ENCODE data around the gene KIF16B. TPM values are rescaled to one million over a fixed set of nuclear protein-coding genes. Genes with fewer than 3 reads are reported as not detected.

The KIF16B gene
- total RNA-seq, 1 donor from 2014 or later = 9.4 TPM

DNA sequence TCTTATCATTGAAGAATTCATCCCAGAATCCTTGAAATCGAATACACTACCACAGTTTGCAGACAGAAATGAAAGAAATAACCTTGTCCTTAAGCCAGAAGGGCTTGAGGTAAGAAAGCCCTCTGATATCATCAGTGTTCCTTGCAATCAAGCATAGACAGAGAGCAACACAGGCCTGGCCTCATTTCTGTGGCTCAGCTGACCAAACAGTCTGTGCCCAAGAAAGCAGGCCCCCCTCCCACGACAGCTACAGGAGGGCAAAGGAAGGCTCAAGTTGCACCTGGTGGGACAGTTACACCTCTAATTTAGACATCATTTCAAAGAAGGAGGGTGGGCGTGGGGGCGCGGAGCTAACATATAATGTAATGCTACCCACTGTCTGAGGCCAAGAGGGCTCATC lies 21.6 kb downstream of the KIF16B start:
- no peak overlapping the region for H3K27ac Mint-ChIP-seq (ENCODE audit: unreplicated experiment)

DNA sequence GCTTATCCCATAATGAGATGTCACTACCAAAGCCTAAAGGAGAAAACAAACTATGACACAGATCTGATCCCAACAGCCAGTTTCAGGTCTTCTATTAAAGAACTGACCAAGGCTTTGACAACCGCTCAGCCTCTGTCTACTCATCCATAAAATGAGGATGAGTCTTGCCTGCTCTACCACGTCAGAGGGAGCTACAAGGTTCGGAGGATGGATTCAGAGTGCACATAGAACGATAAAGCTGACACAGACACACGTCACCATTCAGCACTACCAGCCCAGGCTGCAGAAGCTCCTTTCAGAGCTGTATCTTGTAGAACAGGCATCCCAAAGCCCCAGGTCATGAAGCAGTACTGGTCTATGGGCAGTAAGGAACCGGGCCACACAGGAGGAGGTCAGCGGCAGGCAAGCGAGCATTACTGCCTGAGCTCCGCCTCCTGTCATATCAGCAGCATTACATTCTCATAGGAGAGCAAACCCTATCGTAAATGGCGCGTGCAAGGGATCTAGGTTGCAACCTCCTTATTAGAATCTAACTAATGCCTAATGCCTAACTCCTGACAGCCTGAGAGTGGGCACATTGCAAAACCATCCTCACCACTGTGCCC lies 25.1 kb downstream of the KIF16B start:
- Mint-ChIP-seq H3K4me1 (peaks cover 4% of the 10 kb centered on the region), H3K4me3 (no peak overlapping the region), H3K36me3 (ENCODE audit: low read depth) (peaks cover 5% of the 10 kb centered on the region), H3K9me3 (no peaks in the 10 kb centered on the region), H3K27ac (ENCODE audit: unreplicated experiment) (no peak overlapping the region), H3K27me3 (ENCODE audit: low read depth) (no peaks in the 10 kb centered on the region)
- no peak for DNase-seq (ENCODE audit: low read depth, low spot score)
- TF ChIP-seq, protein P1, sequence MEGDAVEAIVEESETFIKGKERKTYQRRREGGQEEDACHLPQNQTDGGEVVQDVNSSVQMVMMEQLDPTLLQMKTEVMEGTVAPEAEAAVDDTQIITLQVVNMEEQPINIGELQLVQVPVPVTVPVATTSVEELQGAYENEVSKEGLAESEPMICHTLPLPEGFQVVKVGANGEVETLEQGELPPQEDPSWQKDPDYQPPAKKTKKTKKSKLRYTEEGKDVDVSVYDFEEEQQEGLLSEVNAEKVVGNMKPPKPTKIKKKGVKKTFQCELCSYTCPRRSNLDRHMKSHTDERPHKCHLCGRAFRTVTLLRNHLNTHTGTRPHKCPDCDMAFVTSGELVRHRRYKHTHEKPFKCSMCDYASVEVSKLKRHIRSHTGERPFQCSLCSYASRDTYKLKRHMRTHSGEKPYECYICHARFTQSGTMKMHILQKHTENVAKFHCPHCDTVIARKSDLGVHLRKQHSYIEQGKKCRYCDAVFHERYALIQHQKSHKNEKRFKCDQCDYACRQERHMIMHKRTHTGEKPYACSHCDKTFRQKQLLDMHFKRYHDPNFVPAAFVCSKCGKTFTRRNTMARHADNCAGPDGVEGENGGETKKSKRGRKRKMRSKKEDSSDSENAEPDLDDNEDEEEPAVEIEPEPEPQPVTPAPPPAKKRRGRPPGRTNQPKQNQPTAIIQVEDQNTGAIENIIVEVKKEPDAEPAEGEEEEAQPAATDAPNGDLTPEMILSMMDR (conservative IDR thresholded peaks at IDR 0.05) = no peak

More for the DNA sequence above, 21.6 kb downstream of the KIF16B start:
- Mint-ChIP-seq H3K4me1 (peaks cover 9% of the 10 kb centered on the region), H3K9me3 (peaks cover 4% of the 10 kb centered on the region), H3K4me3 (no peak overlapping the region), H3K27me3 (ENCODE audit: low read depth) (no peaks in the 10 kb centered on the region), H3K36me3 (ENCODE audit: low read depth) (peaks cover 10% of the 10 kb centered on the region)
- TF ChIP-seq, protein P1 (conservative IDR thresholded peaks at IDR 0.05) = no peak
- no peak for DNase-seq (ENCODE audit: low read depth, low spot score)

DNA sequence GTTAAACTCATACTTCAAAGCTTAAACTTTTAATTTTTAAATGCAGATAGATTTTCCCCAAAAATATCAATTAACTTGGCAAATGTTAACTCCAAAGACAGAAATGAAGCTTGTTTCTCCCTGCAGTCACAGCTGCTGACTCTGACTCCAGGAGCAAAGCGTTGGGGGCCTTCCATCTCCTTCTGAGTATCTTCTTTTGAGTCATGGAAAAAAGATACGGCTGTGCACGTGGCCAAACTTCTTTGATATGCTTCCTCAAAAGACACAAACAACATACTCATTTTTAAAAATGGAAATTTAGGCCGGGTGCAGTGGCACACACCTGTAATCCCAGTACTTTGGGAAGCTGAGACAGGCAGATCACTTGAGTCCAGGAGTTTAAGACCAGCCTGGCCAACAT lies 28.3 kb downstream of the KIF16B start:
- Mint-ChIP-seq H3K9me3 (no peaks in the 10 kb centered on the region), H3K4me3 (no peak overlapping the region), H3K27me3 (ENCODE audit: low read depth) (no peaks in the 10 kb centered on the region), H3K4me1 (peaks cover 3% of the 10 kb centered on the region), H3K27ac (ENCODE audit: unreplicated experiment) (no peak overlapping the region), H3K36me3 (ENCODE audit: low read depth) (no peaks in the 10 kb centered on the region)
- TF ChIP-seq, protein P1 (conservative IDR thresholded peaks at IDR 0.05) = no peak
- DNase-seq (ENCODE audit: low read depth, low spot score) = no peak

DNA sequence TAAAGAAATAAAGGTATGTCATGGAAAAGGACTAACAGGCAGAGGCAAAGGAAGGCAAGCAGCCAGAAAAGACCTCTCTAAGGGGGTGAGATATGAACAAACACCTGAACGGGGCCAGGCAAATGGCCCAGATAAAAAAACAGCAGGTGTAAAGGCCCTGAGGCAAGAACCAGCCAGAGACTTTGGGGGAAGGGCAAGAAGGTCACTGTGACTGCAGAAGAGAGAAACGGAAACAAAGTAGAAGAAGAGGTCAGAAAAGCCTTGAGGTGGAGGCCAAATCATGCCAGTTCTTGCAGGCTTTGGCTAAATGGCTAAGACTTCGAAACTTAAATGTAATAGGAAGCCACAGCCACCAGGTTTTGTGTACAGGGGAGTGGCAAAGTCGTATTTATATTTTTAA lies 30.8 kb downstream of the KIF16B start:
- H3K4me1 Mint-ChIP-seq = peaks cover 4% of the 10 kb centered on the region
- no peak overlapping the region for H3K4me3 Mint-ChIP-seq
- H3K27me3 Mint-ChIP-seq (ENCODE audit: low read depth) = no peaks in the 10 kb centered on the region
- H3K27ac Mint-ChIP-seq (ENCODE audit: unreplicated experiment) = no peak overlapping the region
- peaks cover 4% of the 10 kb centered on the region for H3K9me3 Mint-ChIP-seq
- TF ChIP-seq, protein P1 (conservative IDR thresholded peaks at IDR 0.05) = no peak
- no peak for DNase-seq (ENCODE audit: low read depth, low spot score)
- peaks cover 5% of the 10 kb centered on the region for H3K36me3 Mint-ChIP-seq (ENCODE audit: low read depth)

DNA sequence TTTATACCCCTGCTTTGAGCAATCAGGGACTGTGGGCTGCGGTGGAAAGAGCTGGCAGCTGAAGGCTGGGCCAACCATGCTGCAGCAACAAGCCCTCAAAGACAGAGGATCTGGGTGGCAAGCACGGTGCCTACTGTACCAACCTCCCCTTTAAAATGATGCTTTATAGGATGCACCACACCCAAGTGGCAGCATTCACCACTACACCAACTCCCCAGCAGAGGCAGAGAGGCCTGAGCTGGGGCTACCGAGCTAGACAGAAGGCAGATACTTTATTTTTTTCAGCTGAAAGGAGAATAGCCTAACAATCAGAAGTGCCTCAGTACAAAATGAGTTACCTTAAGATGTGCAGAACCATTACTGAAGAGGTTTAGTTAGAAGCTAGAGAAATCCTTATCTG lies 31.4 kb downstream of the KIF16B start:
- Mint-ChIP-seq H3K9me3 (peaks cover 4% of the 10 kb centered on the region), H3K27ac (ENCODE audit: unreplicated experiment) (no peak overlapping the region), H3K4me3 (no peak overlapping the region), H3K36me3 (ENCODE audit: low read depth) (peaks cover 7% of the 10 kb centered on the region), H3K27me3 (ENCODE audit: low read depth) (no peaks in the 10 kb centered on the region), H3K4me1 (peaks cover 4% of the 10 kb centered on the region)
- TF ChIP-seq, protein P1 (conservative IDR thresholded peaks at IDR 0.05) = no peak
- DNase-seq (ENCODE audit: low read depth, low spot score) = no peak
